SK-N-SH (cell line): ENCODE measurements around the gene ZBTB38. TPM values are rescaled to one million over a fixed set of nuclear protein-coding genes. Genes with fewer than 3 reads are reported as not detected.

Experiments used
- CTCF ChIA-PET: fragments of 300-600, 350-600 bp; formaldehyde crosslinking; extraction: SDS; loops from one replicate; lab custom pipeline; 2021; lab: Yijun Ruan, JAX
- POLR2A ChIA-PET: fragments of 350-600 bp; sonication (Branson Sonifier 250); formaldehyde crosslinking; extraction: SDS; loops from one replicate; lab custom pipeline; 2020; ENCODE audit warnings: antibody characterized with exemption, inconsistent platforms; lab: Yijun Ruan, JAX
- DNase-seq: peaks from one replicate; pipeline ENCODE4 v3.0.0; 2012
- H2AFZ ChIP-seq: fragments of 200-600 bp; sonication (generic); 2 replicates; pipeline ENCODE4 v1.8.1; 2016; ENCODE audit warnings: antibody characterized with exemption, mild to moderate bottlenecking, low read depth
- H3F3A ChIP-seq: fragments of 200-600 bp; sonication (generic); replicated peaks from 2 replicates; pipeline ENCODE3; 2016; ENCODE audit warnings: antibody characterized with exemption, mild to moderate bottlenecking; ENCODE audit not compliant: insufficient read depth
- H3K27ac ChIP-seq, 2 experiments: fragments of 200-500 bp in 1 of 2; fragments of 200-600 bp in 1 of 2; sonication (Bioruptor generic) in 1 of 2; sonication (generic), shearing (Covaris generic) in 1 of 2; 2 replicates each; pipeline versions ENCODE4 v1.5.1 to v1.6.1; 2014 to 2016; ENCODE audit warnings: low read depth in 2 of 2, inconsistent platforms in 1 of 2, low read length in 1 of 2, mild to moderate bottlenecking in 1 of 2, mixed read lengths in 1 of 2
- H3K27me3 ChIP-seq: fragments of 200-600 bp; sonication (generic), shearing (Covaris generic); 2 replicates; pipeline ENCODE4 v1.6.1; 2016; ENCODE audit warnings: mixed run types; ENCODE audit not compliant: insufficient read depth
- H3K36me3 ChIP-seq, 2 experiments: fragments of 200-500 bp in 1 of 2; fragments of 200-600 bp in 1 of 2; sonication (Bioruptor generic) in 1 of 2; sonication (generic) in 1 of 2; replicated peaks in 1 of 2; 2 replicates each; pipeline versions ENCODE3 to v1.5.1; 2014 to 2016; ENCODE audit warnings: low read length in 1 of 2, mild to moderate bottlenecking in 1 of 2; ENCODE audit not compliant: insufficient read depth in 2 of 2, control insufficient read depth in 1 of 2
- H3K4me1 ChIP-seq, 2 experiments: fragments of 200-500 bp in 1 of 2; fragments of 200-600 bp in 1 of 2; sonication (Bioruptor generic) in 1 of 2; sonication (generic), shearing (Covaris generic) in 1 of 2; 2 replicates each; pipeline versions ENCODE4 v1.5.1 to v1.6.1; 2014 to 2016; ENCODE audit warnings: low read depth in 1 of 2, low read length in 1 of 2, mixed run types in 1 of 2; ENCODE audit not compliant: insufficient read depth in 2 of 2, control insufficient read depth in 1 of 2
- H3K4me2 ChIP-seq: fragments of 200-600 bp; sonication (generic), shearing (Covaris generic); 2 replicates; pipeline ENCODE4 v1.6.1; 2017; ENCODE audit warnings: mixed run types
- H3K4me3 ChIP-seq, 2 experiments: fragments of 200-500 bp in 1 of 2; fragments of 200-600 bp in 1 of 2; sonication (Bioruptor generic) in 1 of 2; sonication (generic), shearing (Covaris generic) in 1 of 2; 2 replicates each; pipeline versions ENCODE4 v1.5.1 to v1.8.1; 2014 to 2016; ENCODE audit warnings: low read depth in 2 of 2, inconsistent platforms in 1 of 2, low read length in 1 of 2, mild to moderate bottlenecking in 1 of 2, mixed read lengths in 1 of 2, moderate library complexity in 1 of 2
- H3K79me2 ChIP-seq: fragments of 200-600 bp; sonication (generic); 2 replicates; pipeline ENCODE4 v1.8.1; 2017; ENCODE audit warnings: mild to moderate bottlenecking; ENCODE audit not compliant: insufficient read depth
- H3K9ac ChIP-seq: fragments of 200-600 bp; sonication (generic); 2 replicates; pipeline ENCODE4 v1.6.1; 2017; ENCODE audit warnings: mixed run types
- H3K9me2 ChIP-seq: fragments of 200-600 bp; sonication (generic); 2 replicates; pipeline ENCODE4 v1.6.1; 2017; ENCODE audit warnings: mixed run types
- H3K9me3 ChIP-seq: fragments of 200-600 bp; sonication (generic); 2 replicates; pipeline ENCODE4 v1.6.1; 2017; ENCODE audit warnings: mixed run types, mild to moderate bottlenecking, moderate library complexity
- H4K20me1 ChIP-seq: fragments of 200-600 bp; sonication (generic); 2 replicates; pipeline ENCODE4 v1.6.1; 2017; ENCODE audit warnings: mild to moderate bottlenecking, mixed run types; ENCODE audit not compliant: insufficient read depth
- CHD2 ChIP-seq: fragments of 150-350 bp; IDR thresholded peaks from 2 replicates; pipeline ENCODE4 v1.6.1; 2018; ENCODE audit warnings: low read length; ENCODE audit not compliant: partially characterized antibody
- EP300 ChIP-seq, 2 experiments: IDR thresholded peaks; 2 replicates each; pipeline versions ENCODE4 v1.4.0 to v1.6.1; 2012; ENCODE audit warnings: borderline replicate concordance in 1 of 2, low read depth in 1 of 2, low read length in 1 of 2
- FOSL2 ChIP-seq: IDR thresholded peaks from 2 replicates; pipeline ENCODE4 v1.4.0; 2012; ENCODE audit warnings: low read depth, mild to moderate bottlenecking, moderate library complexity, borderline replicate concordance
- FOXJ3 ChIP-seq: sonication (generic); formaldehyde crosslinking; IDR thresholded peaks from 2 replicates; pipeline ENCODE4 v1.5.1; 2020; ENCODE audit warnings: mild to moderate bottlenecking, missing genetic modification reagents
- GABPA ChIP-seq: IDR thresholded peaks from 2 replicates; pipeline ENCODE4 v1.4.0; 2012; ENCODE audit warnings: low read depth, mild to moderate bottlenecking
- GATA2 ChIP-seq: sonication (generic); formaldehyde crosslinking; IDR thresholded peaks from 2 replicates; pipeline ENCODE4 v1.5.0; 2020; ENCODE audit warnings: mild to moderate bottlenecking, missing genetic modification reagents
- JUND ChIP-seq: IDR thresholded peaks from 2 replicates; pipeline ENCODE4 v1.4.0; 2012
- MEF2A ChIP-seq: IDR thresholded peaks from 2 replicates; pipeline ENCODE4 v1.4.0; 2012; ENCODE audit warnings: low read depth, borderline replicate concordance
- MXI1 ChIP-seq: IDR thresholded peaks from 2 replicates; pipeline ENCODE4 v1.6.1; 2012; ENCODE audit warnings: mild to moderate bottlenecking, low read depth, low read length, improper control_type of control experiment
- NFIC ChIP-seq: IDR thresholded peaks from 2 replicates; pipeline ENCODE4 v1.4.0; 2012; ENCODE audit warnings: borderline replicate concordance
- NRF1 ChIP-seq: IDR thresholded peaks from 2 replicates; pipeline ENCODE4 v1.6.1; 2012; ENCODE audit warnings: low read depth, mild to moderate bottlenecking, low read length
- RAD21 ChIP-seq: IDR thresholded peaks from 2 replicates; pipeline ENCODE4 v1.6.1; 2012; ENCODE audit warnings: mild to moderate bottlenecking, low read length
- RFX5 ChIP-seq: IDR thresholded peaks from 2 replicates; pipeline ENCODE4 v1.6.1; 2012; ENCODE audit warnings: mild to moderate bottlenecking, improper control_type of control experiment, low read length
- TAF1 ChIP-seq: IDR thresholded peaks from 2 replicates; pipeline ENCODE4 v1.6.1; 2012; ENCODE audit warnings: low read depth, mild to moderate bottlenecking, low read length, moderate library complexity, borderline replicate concordance
- TCF12 ChIP-seq: IDR thresholded peaks from 2 replicates; pipeline ENCODE4 v1.4.0; 2012
- TEAD4 ChIP-seq: IDR thresholded peaks from 2 replicates; pipeline ENCODE4 v1.4.0; 2012; ENCODE audit warnings: mild to moderate bottlenecking, borderline replicate concordance; ENCODE audit not compliant: insufficient read depth
- WGBS: methylation state at CpG from one replicate; pipeline ENCODE4 v1.1.6; 2017; ENCODE audit warnings: low lambda C conversion rate; 5-methylcytosine and 5-hydroxymethylcytosine counted together
- polyA plus RNA-seq, 3 experiments: library from polyadenylated mRNA; depleted of rRNA; stranded (reverse); fragments of >200 nt; gene quantifications; 2 replicates each; pipeline ENCODE4 v1.2.3, GENCODE V29; 2012
- TF ChIP-seq, protein P1 (sequence below): IDR thresholded peaks from 2 replicates; pipeline ENCODE4 v1.4.0; 2012; ENCODE audit warnings: low read depth
- TF ChIP-seq, protein P2 (sequence below): IDR thresholded peaks from 2 replicates; pipeline ENCODE4 v1.4.0; 2012; ENCODE audit warnings: low read depth, borderline replicate concordance
- TF ChIP-seq, protein P3 (sequence below): IDR thresholded peaks from 2 replicates; pipeline ENCODE4; 2012
- TF ChIP-seq, protein P4 (sequence below): fragments of 200-600 bp; sonication (generic); IDR thresholded peaks from 2 replicates; pipeline ENCODE4 v1.6.1; 2017; ENCODE audit warnings: antibody characterized with exemption, mild to moderate bottlenecking, moderate library complexity

ZBTB38 gene
- polyA plus RNA-seq, 1 of the 3 experiments (the other 2 are of a cell fraction) = 10.1 TPM

DNA sequence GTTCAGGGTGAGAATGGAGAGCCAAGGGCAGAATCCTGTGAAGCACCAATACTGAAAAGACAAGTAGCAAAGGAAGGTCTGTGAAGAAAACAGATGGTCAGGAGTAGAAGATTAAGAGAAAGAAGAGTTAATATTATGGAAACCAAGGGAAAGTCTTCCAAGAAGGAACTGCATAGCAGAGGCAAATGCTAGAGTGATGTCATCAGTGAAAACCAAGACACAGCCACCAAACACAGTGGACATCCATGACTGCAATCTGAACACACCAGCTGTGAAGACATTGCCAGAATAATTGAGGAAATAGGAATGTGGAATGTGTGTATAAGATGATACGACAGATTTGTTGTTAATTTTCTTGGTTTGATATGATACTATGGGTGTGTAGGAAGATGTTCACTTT lies 26.8 kb upstream of the ZBTB38 start:
- DNase-seq = no peak
- Histone ChIP-seq H3K4me1 (peaks cover 0 to 6% of the 10 kb centered on the region in 2 experiments; a peak in 1 of 4 replicates), H4K20me1 (no peaks in the 10 kb centered on the region), H3K36me3 (no peaks in the 10 kb centered on the region), H3K27ac (no peak overlapping the region), H3K9ac (no peak overlapping the region), H3F3A (no peaks in the 10 kb centered on the region), H3K79me2 (no peaks in the 10 kb centered on the region), H3K9me3 (no peaks in the 10 kb centered on the region), H2AFZ (no peak overlapping the region), H3K4me3 (no peak overlapping the region), H3K27me3 (no peaks in the 10 kb centered on the region), H3K4me2 (no peak overlapping the region), H3K9me2 (no peaks in the 10 kb centered on the region)
- TF ChIP-seq NRF1 = no peak
- TF ChIP-seq, protein P1, sequence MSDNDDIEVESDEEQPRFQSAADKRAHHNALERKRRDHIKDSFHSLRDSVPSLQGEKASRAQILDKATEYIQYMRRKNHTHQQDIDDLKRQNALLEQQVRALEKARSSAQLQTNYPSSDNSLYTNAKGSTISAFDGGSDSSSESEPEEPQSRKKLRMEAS = no peak
- TF ChIP-seq, protein P2, sequence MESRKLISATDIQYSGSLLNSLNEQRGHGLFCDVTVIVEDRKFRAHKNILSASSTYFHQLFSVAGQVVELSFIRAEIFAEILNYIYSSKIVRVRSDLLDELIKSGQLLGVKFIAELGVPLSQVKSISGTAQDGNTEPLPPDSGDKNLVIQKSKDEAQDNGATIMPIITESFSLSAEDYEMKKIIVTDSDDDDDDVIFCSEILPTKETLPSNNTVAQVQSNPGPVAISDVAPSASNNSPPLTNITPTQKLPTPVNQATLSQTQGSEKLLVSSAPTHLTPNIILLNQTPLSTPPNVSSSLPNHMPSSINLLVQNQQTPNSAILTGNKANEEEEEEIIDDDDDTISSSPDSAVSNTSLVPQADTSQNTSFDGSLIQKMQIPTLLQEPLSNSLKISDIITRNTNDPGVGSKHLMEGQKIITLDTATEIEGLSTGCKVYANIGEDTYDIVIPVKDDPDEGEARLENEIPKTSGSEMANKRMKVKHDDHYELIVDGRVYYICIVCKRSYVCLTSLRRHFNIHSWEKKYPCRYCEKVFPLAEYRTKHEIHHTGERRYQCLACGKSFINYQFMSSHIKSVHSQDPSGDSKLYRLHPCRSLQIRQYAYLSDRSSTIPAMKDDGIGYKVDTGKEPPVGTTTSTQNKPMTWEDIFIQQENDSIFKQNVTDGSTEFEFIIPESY = no peak
- TF ChIP-seq MXI1 = no peak
- TF ChIP-seq RFX5 = no peak
- TF ChIP-seq GABPA = no peak
- no peak for TF ChIP-seq CHD2
- TF ChIP-seq, protein P3, sequence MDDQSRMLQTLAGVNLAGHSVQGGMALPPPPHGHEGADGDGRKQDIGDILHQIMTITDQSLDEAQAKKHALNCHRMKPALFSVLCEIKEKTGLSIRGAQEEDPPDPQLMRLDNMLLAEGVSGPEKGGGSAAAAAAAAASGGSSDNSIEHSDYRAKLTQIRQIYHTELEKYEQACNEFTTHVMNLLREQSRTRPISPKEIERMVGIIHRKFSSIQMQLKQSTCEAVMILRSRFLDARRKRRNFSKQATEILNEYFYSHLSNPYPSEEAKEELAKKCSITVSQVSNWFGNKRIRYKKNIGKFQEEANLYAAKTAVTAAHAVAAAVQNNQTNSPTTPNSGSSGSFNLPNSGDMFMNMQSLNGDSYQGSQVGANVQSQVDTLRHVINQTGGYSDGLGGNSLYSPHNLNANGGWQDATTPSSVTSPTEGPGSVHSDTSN = no peak
- TF ChIP-seq TAF1 = no peak
- no peak for TF ChIP-seq JUND
- TF ChIP-seq EP300 (IDR thresholded peaks at IDR 0.05; ENCODE audit: borderline replicate concordance in 1 of 2, low read depth in 1 of 2, low read length in 1 of 2) = no peak
- no peak for TF ChIP-seq TEAD4
- TF ChIP-seq FOSL2 = no peak
- no peak for TF ChIP-seq FOXJ3 (CRISPR knock-in tag)
- TF ChIP-seq, protein P4, sequence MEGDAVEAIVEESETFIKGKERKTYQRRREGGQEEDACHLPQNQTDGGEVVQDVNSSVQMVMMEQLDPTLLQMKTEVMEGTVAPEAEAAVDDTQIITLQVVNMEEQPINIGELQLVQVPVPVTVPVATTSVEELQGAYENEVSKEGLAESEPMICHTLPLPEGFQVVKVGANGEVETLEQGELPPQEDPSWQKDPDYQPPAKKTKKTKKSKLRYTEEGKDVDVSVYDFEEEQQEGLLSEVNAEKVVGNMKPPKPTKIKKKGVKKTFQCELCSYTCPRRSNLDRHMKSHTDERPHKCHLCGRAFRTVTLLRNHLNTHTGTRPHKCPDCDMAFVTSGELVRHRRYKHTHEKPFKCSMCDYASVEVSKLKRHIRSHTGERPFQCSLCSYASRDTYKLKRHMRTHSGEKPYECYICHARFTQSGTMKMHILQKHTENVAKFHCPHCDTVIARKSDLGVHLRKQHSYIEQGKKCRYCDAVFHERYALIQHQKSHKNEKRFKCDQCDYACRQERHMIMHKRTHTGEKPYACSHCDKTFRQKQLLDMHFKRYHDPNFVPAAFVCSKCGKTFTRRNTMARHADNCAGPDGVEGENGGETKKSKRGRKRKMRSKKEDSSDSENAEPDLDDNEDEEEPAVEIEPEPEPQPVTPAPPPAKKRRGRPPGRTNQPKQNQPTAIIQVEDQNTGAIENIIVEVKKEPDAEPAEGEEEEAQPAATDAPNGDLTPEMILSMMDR = no peak
- TF ChIP-seq RAD21 = no peak
- TF ChIP-seq GATA2 (CRISPR knock-in tag) = no peak
- no peak for TF ChIP-seq MEF2A
- no peak for TF ChIP-seq TCF12
- TF ChIP-seq NFIC = no peak
- WGBS = 85% methylated on average over 1 of the region's 1 CpG
- ChIA-PET POLR2A (no interaction called here), CTCF (no interaction called here)
